Prostate gland (tissue), 2 donors: Measurements from ENCODE around the gene VPS50. TPM values are rescaled to one million over a fixed set of nuclear protein-coding genes. Genes with fewer than 3 reads are reported as not detected.

ENCODE experiments used
- DNase-seq: peaks from one replicate; pipeline ENCODE4 v3.0.0-alpha.2; 2019; ENCODE audit warnings: low spot score
- H3K27ac ChIP-seq, 2 donors: fragments of 200-600 bp; sonication (generic); 2 replicates each; pipeline ENCODE4 v1.5.1; 2017 to 2019
- H3K27me3 ChIP-seq: fragments of 200-600 bp; sonication (generic); replicated peaks from 2 replicates; pipeline ENCODE4 v1.5.1; 2019; ENCODE audit not compliant: insufficient read depth
- H3K36me3 ChIP-seq, 2 donors: fragments of 200-600 bp; sonication (generic); 1 replicate in 1 of 2; 2 replicates in 1 of 2; pipeline versions ENCODE4 v1.5.1 to v1.8.1; 2017 to 2019
- H3K4me1 ChIP-seq: fragments of 200-600 bp; sonication (generic); replicated peaks from 2 replicates; pipeline ENCODE4 v1.5.1; 2019
- H3K4me3 ChIP-seq, 2 donors: fragments of 200-600 bp; sonication (generic); 2 replicates each; pipeline ENCODE4 v1.5.1; 2017 to 2019
- H3K9me3 ChIP-seq: fragments of 200-600 bp; sonication (generic); 2 replicates; pipeline ENCODE4 v1.5.1; 2017
- CTCF ChIP-seq, 4 experiments: fragments of 200-600 bp in 2 of 4; fragments of 450-650 bp in 2 of 4; sonication (generic) in 2 of 4; IDR thresholded peaks; 1 replicate in 3 of 4; 2 replicates in 1 of 4; pipeline ENCODE4 v1.5.1; 2016 to 2019; ENCODE audit warnings: antibody characterized with exemption in 4 of 4, mild to moderate bottlenecking in 2 of 4, moderate library complexity in 2 of 4
- POLR2A ChIP-seq: fragments of 450-650 bp; IDR thresholded peaks from one replicate; pipeline ENCODE4 v1.6.1; 2016; ENCODE audit warnings: antibody characterized with exemption, mild to moderate bottlenecking
- POLR2AphosphoS5 ChIP-seq: sonication (generic); formaldehyde crosslinking; IDR thresholded peaks from one replicate; pipeline ENCODE4 v1.6.1; 2017; ENCODE audit warnings: antibody characterized with exemption
- WGBS: methylation state at CpG from one replicate; pipeline ENCODE4 v1.1.5; 2018; 5-methylcytosine and 5-hydroxymethylcytosine counted together
- intact Hi-C: fragments of 100-400 bp; cut with DNase I; formaldehyde crosslinking; loops from one replicate; pipeline ENCODE4 v1.14.2; 2022
- total RNA-seq, 2 donors: library from RNA; depleted of rRNA; stranded (reverse); fragments of >200 nt; gene quantifications; one replicate each; pipeline ENCODE4 v1.1.0, GENCODE V29; 2016

The VPS50 gene
- total RNA-seq, 2 donors from 2014 or later: 14.1 to 20.6 TPM

GRCh38 chr7:93375603-93376002 lies 143.4 kb downstream of the VPS50 start:
- TF ChIP-seq POLR2AphosphoS5 (no peak), POLR2A (no peak), CTCF (IDR thresholded peaks at IDR 0.05) (no peak)
- H3K9me3 ChIP-seq: no peaks in the 10 kb centered on the region
- no peaks in the 10 kb centered on the region for H3K4me1 ChIP-seq
- no peak for DNase-seq
- H3K27ac ChIP-seq: no peak overlapping the region
- H3K4me3 ChIP-seq: no peak overlapping the region
- H3K36me3 ChIP-seq: no peaks in the 10 kb centered on the region
- H3K27me3 ChIP-seq: no peaks in the 10 kb centered on the region
- intact Hi-C loops: no loop called here

- H3K4me3 ChIP-seq: no peak overlapping the region
- no peak overlapping the region for H3K27ac ChIP-seq
- intact Hi-C loops: no loop called here
- no peaks in the 10 kb centered on the region for H3K9me3 ChIP-seq
- no peaks in the 10 kb centered on the region for H3K27me3 ChIP-seq
- DNase-seq: no peak
- whole genome bisulfite sequencing: 61% methylated on average over 6 of the region's 6 CpGs
- no peaks in the 10 kb centered on the region for H3K4me1 ChIP-seq
- H3K36me3 ChIP-seq: no peaks in the 10 kb centered on the region
- TF ChIP-seq POLR2A (no peak), CTCF (IDR thresholded peaks at IDR 0.05) (no peak), POLR2AphosphoS5 (no peak)
Measured at GRCh38 chr7:93378131-93378760, 146.1 kb downstream of the VPS50 start.

- no peak overlapping the region for H3K4me3 ChIP-seq
- H3K27me3 ChIP-seq: no peaks in the 10 kb centered on the region
- no peaks in the 10 kb centered on the region for H3K36me3 ChIP-seq
- no peak for TF ChIP-seq POLR2AphosphoS5
- TF ChIP-seq POLR2A: no peak
- no peak for TF ChIP-seq CTCF (IDR thresholded peaks at IDR 0.05)
- no peaks in the 10 kb centered on the region for H3K9me3 ChIP-seq
- WGBS: 61% methylated on average over 3 of the region's 3 CpGs
- no peak overlapping the region for H3K27ac ChIP-seq
- DNase-seq: no peak
- intact Hi-C loops: no loop called here
- H3K4me1 ChIP-seq: no peaks in the 10 kb centered on the region
Measured at GRCh38 chr7:93382362-93382761, 150.2 kb downstream of the VPS50 start.

GRCh38 chr7:93390660-93391059 lies 158.5 kb downstream of the VPS50 start:
- WGBS: 86% methylated on average over 3 of the region's 3 CpGs
- TF ChIP-seq POLR2A (no peak), POLR2AphosphoS5 (no peak), CTCF (IDR thresholded peaks at IDR 0.05) (no peak)
- Histone ChIP-seq H3K9me3 (no peaks in the 10 kb centered on the region), H3K36me3 (no peaks in the 10 kb centered on the region), H3K4me1 (no peaks in the 10 kb centered on the region), H3K27me3 (no peaks in the 10 kb centered on the region), H3K27ac (no peak overlapping the region), H3K4me3 (no peak overlapping the region)
- DNase-seq: no peak
- intact Hi-C loops: no loop called here

- 86% methylated on average over 1 of the region's 1 CpG for WGBS
- TF ChIP-seq POLR2AphosphoS5 (no peak), CTCF (IDR thresholded peaks at IDR 0.05) (no peak), POLR2A (no peak)
- H3K27ac ChIP-seq: no peak overlapping the region
- H3K9me3 ChIP-seq: no peaks in the 10 kb centered on the region
- no peaks in the 10 kb centered on the region for H3K27me3 ChIP-seq
- no peaks in the 10 kb centered on the region for H3K36me3 ChIP-seq
- no peaks in the 10 kb centered on the region for H3K4me1 ChIP-seq
- H3K4me3 ChIP-seq: no peak overlapping the region
- intact Hi-C loops: no loop called here
- no peak for DNase-seq
Measured at GRCh38 chr7:93392984-93393383, 160.8 kb downstream of the VPS50 start.
